Stomach smooth muscle (tissue), 2 donors: ENCODE data around the gene IFI16.
"Not testable (repeated sequence)": the region's sequence is repeated elsewhere in the genome, so short reads cannot be mapped to it uniquely, and the experiment has no call there.

Source experiments
- H3K27ac ChIP-seq: one replicate; pipeline ENCODE4 v1.7.0; 2013; ENCODE audit warnings: mild to moderate bottlenecking, low read length, inconsistent platforms
- H3K27me3 ChIP-seq, 2 donors: one replicate each; pipeline ENCODE4 v1.7.0; 2013; ENCODE audit warnings: low read length in 2 of 2; ENCODE audit not compliant: insufficient read depth in 2 of 2, control insufficient read depth in 1 of 2
- H3K36me3 ChIP-seq, 2 donors: one replicate each; pipeline ENCODE4 v1.7.0; 2013; ENCODE audit warnings: low read length in 2 of 2; ENCODE audit not compliant: control insufficient read depth in 2 of 2, insufficient read depth in 2 of 2
- H3K4me1 ChIP-seq: one replicate; pipeline ENCODE4 v1.7.0; 2013; ENCODE audit warnings: low read length; ENCODE audit not compliant: control insufficient read depth, insufficient read depth
- H3K4me3 ChIP-seq, 2 donors: one replicate each; pipeline ENCODE4 v1.7.0; 2013; ENCODE audit warnings: low read length in 2 of 2
- H3K9ac ChIP-seq, 2 donors: one replicate each; pipeline ENCODE4 v1.7.0; 2013; ENCODE audit warnings: low read length in 2 of 2, mild to moderate bottlenecking in 1 of 2
- H3K9me3 ChIP-seq, 2 donors: one replicate each; pipeline ENCODE4 v1.7.0; 2013; ENCODE audit warnings: low read length in 2 of 2; ENCODE audit not compliant: control insufficient read depth in 2 of 2
- donor health status: healthy.
- donor health status: Pancreatic carcinoma.

IFI16 gene

DNA sequence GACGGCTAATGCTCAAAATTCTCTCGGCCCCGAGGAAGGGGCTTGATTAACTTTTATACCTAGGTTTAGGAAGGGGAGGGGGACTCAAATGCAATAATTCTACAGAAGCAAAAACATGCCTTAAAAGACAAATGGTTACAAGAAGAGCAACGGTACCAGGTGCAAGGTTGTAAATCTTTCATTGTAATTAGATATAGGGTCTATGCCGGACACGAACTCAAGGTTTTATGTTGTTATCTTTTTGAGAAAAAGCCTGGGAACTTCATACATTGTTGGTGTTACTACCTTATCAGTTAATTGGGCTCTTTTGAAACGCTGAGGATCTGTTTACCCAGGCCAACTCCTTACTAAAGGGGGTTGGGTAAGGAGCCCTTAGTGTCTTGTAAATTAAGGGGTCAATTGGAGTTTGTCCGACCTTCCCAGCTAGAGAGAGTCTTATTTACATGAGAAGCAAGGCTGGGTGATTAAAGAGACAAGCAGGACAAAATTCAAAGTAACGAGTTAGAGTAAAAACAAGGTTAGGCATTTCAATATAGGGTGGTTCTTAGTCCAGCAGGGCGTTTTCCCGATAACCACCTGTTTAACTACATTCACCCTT lies 3.4 kb upstream of the IFI16 start:
- H3K27ac ChIP-seq, H3K36me3 ChIP-seq, H3K4me3 ChIP-seq, H3K27me3 ChIP-seq, H3K9ac ChIP-seq, H3K9me3 ChIP-seq, H3K4me1 ChIP-seq: not testable (repeated sequence)

DNA sequence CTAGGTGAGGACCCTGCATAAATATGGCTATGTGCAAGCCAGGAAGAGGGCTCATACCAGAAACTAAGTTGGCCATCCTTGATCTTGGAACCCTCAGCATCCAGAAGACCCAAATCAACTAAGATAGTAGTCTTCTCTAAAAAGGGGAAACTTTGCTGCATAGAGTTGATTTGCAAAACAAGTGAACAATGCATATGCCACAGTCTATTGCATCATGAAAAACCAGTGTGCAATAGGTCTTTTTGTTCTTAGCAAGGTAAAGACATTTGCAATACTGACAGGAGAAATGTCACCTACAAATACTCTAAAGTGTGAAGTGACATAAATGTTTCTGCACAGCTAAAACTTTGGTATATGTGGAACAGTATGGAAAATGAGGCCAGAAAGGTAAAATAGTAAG lies 2.0 kb upstream of the IFI16 start:
- Histone ChIP-seq H3K27ac (no peak overlapping the region), H3K9me3 (no peaks in the 10 kb centered on the region), H3K36me3 (no peaks in the 10 kb centered on the region), H3K9ac (no peak overlapping the region), H3K4me3 (no peak overlapping the region), H3K4me1 (no peaks in the 10 kb centered on the region), H3K27me3 (no peaks in the 10 kb centered on the region)

DNA sequence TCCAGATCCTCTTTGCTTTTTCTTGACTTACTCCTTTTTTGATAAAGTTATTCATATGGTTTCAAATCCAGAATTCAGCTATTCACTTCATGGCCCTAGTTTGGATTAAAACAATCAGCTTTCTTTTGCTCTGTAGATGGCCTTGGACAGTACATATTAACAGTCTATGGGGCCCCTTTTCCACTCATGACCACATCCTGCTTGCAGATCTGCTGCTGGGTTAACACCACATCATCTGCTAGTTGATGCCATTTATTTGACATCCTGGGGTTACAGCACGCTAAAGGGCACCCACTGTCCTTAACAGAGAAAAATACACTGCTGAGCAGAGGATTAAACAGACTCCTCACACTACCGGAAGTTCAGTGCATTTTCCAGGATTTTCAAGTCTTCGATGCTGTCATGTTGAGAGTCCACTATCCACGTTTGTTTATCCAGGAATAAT lies 941 bp upstream of the IFI16 start:
- Histone ChIP-seq H3K27ac (no peak overlapping the region), H3K4me3 (no peak overlapping the region), H3K9ac (no peak overlapping the region), H3K9me3 (no peaks in the 10 kb centered on the region), H3K27me3 (no peaks in the 10 kb centered on the region), H3K4me1 (no peaks in the 10 kb centered on the region), H3K36me3 (no peaks in the 10 kb centered on the region)

DNA sequence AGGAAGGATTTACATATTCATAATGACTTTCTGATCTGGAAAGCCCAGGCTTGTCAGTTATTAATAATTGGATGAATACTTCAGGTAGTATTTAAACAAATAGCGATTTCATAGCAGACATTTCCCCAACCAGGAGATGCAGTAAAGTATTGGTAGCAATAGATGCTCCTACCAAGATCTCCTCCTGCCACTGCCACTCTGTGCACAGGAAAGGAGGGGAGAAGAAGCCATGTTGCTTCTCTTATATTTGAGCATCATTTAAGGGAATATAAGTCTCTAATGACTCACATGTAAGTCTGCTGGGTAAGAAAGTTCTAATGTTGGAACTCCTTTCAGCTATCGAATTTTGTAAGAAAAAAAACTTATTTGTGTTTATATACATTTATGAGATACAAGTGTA lies 420 bp upstream of the IFI16 start:
- Histone ChIP-seq H3K9me3 (no peaks in the 10 kb centered on the region), H3K4me3 (peak overlapping the region in 1 of 2 donors; percentile 71), H3K4me1 (no peaks in the 10 kb centered on the region), H3K27ac (peak overlapping the region; percentile 25), H3K9ac (peak overlapping the region; percentile 0 to 47), H3K36me3 (no peaks in the 10 kb centered on the region), H3K27me3 (no peaks in the 10 kb centered on the region)

DNA sequence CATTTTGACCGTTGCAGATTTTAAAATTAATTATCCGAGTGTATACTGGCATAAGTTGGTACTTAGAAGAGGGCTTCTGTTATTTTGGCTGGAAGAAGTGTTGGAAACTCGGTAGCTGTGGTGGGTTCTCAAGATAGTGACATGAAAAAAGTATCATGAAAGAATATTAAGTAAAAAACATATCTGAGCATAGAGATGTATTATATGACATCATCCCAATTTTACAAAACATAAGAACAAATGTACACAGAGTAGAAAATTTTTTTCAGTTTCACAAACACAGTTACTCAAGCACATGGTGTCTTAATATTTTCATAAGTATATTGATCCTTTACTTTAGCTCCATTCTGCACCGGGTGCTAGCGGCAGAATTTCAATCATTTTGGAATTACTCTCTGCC lies 684 bp downstream of the IFI16 start:
- H3K4me3 ChIP-seq: peak overlapping the region; percentile 71 to 75
- no peaks in the 10 kb centered on the region for H3K27me3 ChIP-seq

DNA sequence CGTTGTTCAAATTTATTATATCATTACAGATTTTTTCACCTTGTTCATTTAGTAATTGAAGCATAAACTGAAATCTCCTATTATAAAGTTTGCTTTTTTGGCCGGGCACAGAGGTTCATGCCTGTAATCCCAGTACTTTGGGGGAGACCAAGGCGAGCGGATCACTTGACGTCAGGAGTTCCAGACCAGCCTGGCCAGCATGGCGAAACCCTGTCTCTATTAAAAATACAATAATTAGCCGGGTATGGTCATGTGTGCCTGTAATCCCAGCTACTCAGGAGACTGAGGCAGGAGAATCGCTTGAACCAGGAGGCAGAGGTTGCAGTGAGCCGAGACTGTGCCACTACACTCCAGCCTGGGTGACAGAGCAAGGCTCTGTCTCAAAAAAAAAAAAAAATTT lies 1.3 kb downstream of the IFI16 start:
- Histone ChIP-seq H3K9ac (peak overlapping the region; percentile 7 to 76), H3K4me3 (peak overlapping the region; percentile 38 to 71)
- H3K27ac ChIP-seq, H3K27me3 ChIP-seq, H3K9me3 ChIP-seq, H3K4me1 ChIP-seq, H3K36me3 ChIP-seq: not testable (repeated sequence)

More for the DNA sequence above, 684 bp downstream of the IFI16 start:
- Histone ChIP-seq H3K9ac (peak overlapping the region; percentile 47 to 76), H3K36me3 (no peaks in the 10 kb centered on the region), H3K27ac (peak overlapping the region; percentile 25), H3K9me3 (no peaks in the 10 kb centered on the region), H3K4me1 (no peaks in the 10 kb centered on the region)

- Histone ChIP-seq H3K36me3 (peaks cover 0 to 7% of the 10 kb centered on the region in 2 donors), H3K9ac (no peak overlapping the region), H3K27ac (no peak overlapping the region), H3K4me3 (no peak overlapping the region), H3K4me1 (no peaks in the 10 kb centered on the region), H3K9me3 (no peaks in the 10 kb centered on the region), H3K27me3 (no peaks in the 10 kb centered on the region)
Observed at GRCh38 chr1:159011751-159012150, 2.0 kb downstream of the IFI16 start.

- no peaks in the 10 kb centered on the region for H3K4me1 ChIP-seq
- H3K4me3 ChIP-seq: peak overlapping the region in 1 of 2 donors; percentile 59
- peak overlapping the region in 1 of 2 donors; percentile 19 for H3K9ac ChIP-seq
- no peaks in the 10 kb centered on the region for H3K9me3 ChIP-seq
- H3K27me3 ChIP-seq: no peaks in the 10 kb centered on the region
- no peak overlapping the region for H3K27ac ChIP-seq
- peaks cover 0 to 10% of the 10 kb centered on the region in 2 donors for H3K36me3 ChIP-seq
Observed at GRCh38 chr1:159012495-159012894, 2.8 kb downstream of the IFI16 start.

- H3K36me3 ChIP-seq: peaks cover 0 to 17% of the 10 kb centered on the region in 2 donors
- H3K27ac ChIP-seq: no peak overlapping the region
- H3K4me3 ChIP-seq: no peak overlapping the region
- no peaks in the 10 kb centered on the region for H3K9me3 ChIP-seq
- no peak overlapping the region for H3K9ac ChIP-seq
- H3K4me1 ChIP-seq: no peaks in the 10 kb centered on the region
- H3K27me3 ChIP-seq: no peaks in the 10 kb centered on the region
Observed at GRCh38 chr1:159014003-159014571, 4.4 kb downstream of the IFI16 start.

- no peak overlapping the region for H3K4me3 ChIP-seq
- no peak overlapping the region for H3K9ac ChIP-seq
- H3K27ac ChIP-seq: no peak overlapping the region
- peaks cover 0 to 17% of the 10 kb centered on the region in 2 donors for H3K36me3 ChIP-seq
- H3K9me3 ChIP-seq: no peaks in the 10 kb centered on the region
- H3K27me3 ChIP-seq: no peaks in the 10 kb centered on the region
- no peaks in the 10 kb centered on the region for H3K4me1 ChIP-seq
Observed at GRCh38 chr1:159014851-159015250, 5.1 kb downstream of the IFI16 start.

DNA sequence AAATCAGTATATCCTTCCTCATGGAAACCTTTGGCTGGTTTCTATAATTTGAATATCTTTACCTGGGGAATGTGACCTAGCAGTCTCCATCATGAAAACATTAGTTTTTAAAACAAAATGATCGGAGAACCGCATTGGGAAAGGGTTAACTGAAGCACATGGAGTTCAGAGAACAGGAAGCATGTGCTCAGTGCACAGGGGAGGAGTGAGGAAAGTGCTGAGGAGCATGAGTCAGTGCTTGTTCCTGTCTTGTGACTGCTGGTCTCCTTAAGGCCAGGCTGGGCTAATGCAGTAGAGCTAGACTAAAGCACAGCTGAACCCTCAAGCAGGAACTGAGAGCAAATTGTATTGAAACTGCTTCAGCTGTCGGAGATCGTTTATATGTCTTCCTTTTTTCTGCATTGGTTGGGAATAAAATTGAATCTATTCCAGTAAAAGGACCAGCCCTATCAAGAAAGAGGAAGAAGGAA lies 5.8 kb downstream of the IFI16 start:
- Histone ChIP-seq H3K9me3 (no peaks in the 10 kb centered on the region), H3K27me3 (no peaks in the 10 kb centered on the region), H3K36me3 (peaks cover 0 to 17% of the 10 kb centered on the region in 2 donors), H3K4me1 (no peaks in the 10 kb centered on the region), H3K9ac (no peak overlapping the region), H3K4me3 (peak overlapping the region in 1 of 2 donors; percentile 16), H3K27ac (no peak overlapping the region)
